Neural progenitor cell (in vitro differentiated cells): ENCODE results near the gene ABHD2. TPM values are rescaled to one million over a fixed set of nuclear protein-coding genes. Genes with fewer than 3 reads are reported as not detected.

Experiments
- DNase-seq: peaks from one replicate; pipeline ENCODE4 v3.0.0-alpha.2; 2016; ENCODE audit warnings: low spot score
- H2AFZ ChIP-seq: fragments of 200-600 bp; sonication (generic); replicated peaks from 2 replicates; pipeline ENCODE4 v1.6.1; 2016; ENCODE audit warnings: antibody characterized with exemption
- H3F3A ChIP-seq: fragments of 200-600 bp; sonication (generic); 2 replicates; pipeline ENCODE4 v1.6.1; 2016; ENCODE audit warnings: antibody characterized with exemption, low read depth
- H3K27ac ChIP-seq: fragments of 200-600 bp; sonication (generic); 2 replicates; pipeline ENCODE4 v1.5.1; 2016; ENCODE audit warnings: mild to moderate bottlenecking
- H3K27me3 ChIP-seq: fragments of 200-600 bp; sonication (generic); 2 replicates; pipeline ENCODE4 v1.6.1; 2016; ENCODE audit warnings: mild to moderate bottlenecking, moderate library complexity
- H3K36me3 ChIP-seq: fragments of 200-600 bp; sonication (generic); 2 replicates; pipeline ENCODE4 v1.5.1; 2016
- H3K4me1 ChIP-seq: fragments of 200-600 bp; sonication (generic); 2 replicates; pipeline ENCODE4 v1.6.1; 2016; ENCODE audit warnings: mixed run types
- H3K4me2 ChIP-seq: fragments of 200-600 bp; sonication (generic); 2 replicates; pipeline ENCODE4 v1.6.1; 2016
- H3K4me3 ChIP-seq: fragments of 200-600 bp; sonication (generic); 2 replicates; pipeline ENCODE4 v1.5.1; 2016
- H3K79me2 ChIP-seq: fragments of 200-600 bp; sonication (generic); 2 replicates; pipeline ENCODE4 v1.6.1; 2016; ENCODE audit warnings: low read depth
- H3K9ac ChIP-seq: fragments of 200-600 bp; sonication (generic); 2 replicates; pipeline ENCODE4 v1.6.1; 2016
- H3K9me3 ChIP-seq: fragments of 200-600 bp; sonication (generic); 2 replicates; pipeline ENCODE4 v1.5.1; 2016; ENCODE audit warnings: low read depth
- H4K20me1 ChIP-seq: fragments of 200-600 bp; sonication (generic); 2 replicates; pipeline ENCODE4 v1.6.1; 2016; ENCODE audit warnings: low read depth
- H3K27ac Mint-ChIP-seq: 3 replicates; pipeline ENCODE4 v1.8.0; 2021; ENCODE audit warnings: mixed read lengths
- H3K27me3 Mint-ChIP-seq: 2 replicates; pipeline ENCODE4 v1.8.0; 2022; ENCODE audit warnings: low read depth, mild to moderate bottlenecking, inconsistent platforms, moderate library complexity, mixed read lengths; ENCODE audit not compliant: insufficient read depth
- H3K36me3 Mint-ChIP-seq: 3 replicates; pipeline ENCODE4 v1.8.0; 2021; ENCODE audit warnings: mixed read lengths
- H3K4me1 Mint-ChIP-seq: 3 replicates; pipeline ENCODE4 v1.8.0; 2021; ENCODE audit warnings: mixed read lengths
- H3K4me3 Mint-ChIP-seq: 3 replicates; pipeline ENCODE4 v1.8.0; 2021; ENCODE audit warnings: mild to moderate bottlenecking, moderate library complexity, mixed read lengths
- H3K9me3 Mint-ChIP-seq: 3 replicates; pipeline ENCODE4 v1.8.0; 2020; ENCODE audit warnings: mixed read lengths
- EZH2 ChIP-seq: fragments of 200-600 bp; sonication (generic); IDR thresholded peaks from 2 replicates; pipeline ENCODE4 v1.6.1; 2017; ENCODE audit warnings: antibody characterized with exemption, mild to moderate bottlenecking, moderate library complexity
- EZH2phosphoT487 ChIP-seq: fragments of 200-600 bp; sonication (generic); IDR thresholded peaks from 2 replicates; pipeline ENCODE4 v1.6.1; 2017; ENCODE audit warnings: antibody characterized with exemption
- total RNA-seq: library from RNA; depleted of rRNA; stranded (reverse); fragments of >200 nt; gene quantifications from 2 replicates; pipeline ENCODE4 v1.2.3, GENCODE V29; 2015; ENCODE audit warnings: low replicate concordance
- TF ChIP-seq, protein P1 (sequence below): fragments of 200-600 bp; sonication (generic); IDR thresholded peaks from 2 replicates; pipeline ENCODE4 v1.5.1; 2017; ENCODE audit warnings: antibody characterized with exemption, mild to moderate bottlenecking

Gene ABHD2
- total RNA-seq, 1 donor from 2014 or later = 10.9 TPM

DNA sequence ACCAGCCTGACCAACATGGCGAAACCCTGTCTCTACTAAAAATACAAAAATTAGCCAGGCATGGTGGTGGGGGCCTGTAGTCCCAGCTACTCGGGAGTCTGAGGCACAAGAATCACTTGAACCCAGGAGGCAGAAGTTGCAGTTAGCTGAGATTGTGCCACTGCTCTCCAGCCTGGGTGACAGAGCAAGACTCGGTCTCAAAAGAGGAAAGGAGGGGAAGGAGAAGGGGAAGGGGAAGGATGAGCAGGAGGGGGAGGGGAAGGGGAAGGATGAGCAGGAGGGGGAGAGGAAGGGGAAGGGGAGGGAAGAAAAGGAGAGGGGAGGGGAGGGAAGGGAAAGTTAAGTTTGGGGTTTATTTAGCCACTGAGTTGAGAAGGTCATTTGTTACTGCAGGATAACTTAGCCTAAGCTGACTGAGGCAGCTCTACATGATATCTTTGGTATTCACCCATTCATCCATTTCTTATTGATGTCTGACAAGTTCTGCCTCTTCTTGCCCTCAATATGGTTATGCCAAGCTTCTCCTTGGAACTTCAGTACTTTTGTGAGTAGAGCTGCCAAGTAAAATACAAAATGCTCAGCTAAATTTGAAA lies 15.9 kb upstream of the ABHD2 start:
- TF ChIP-seq EZH2 (no peak), EZH2phosphoT487 (no peak)
- TF ChIP-seq, protein P1, sequence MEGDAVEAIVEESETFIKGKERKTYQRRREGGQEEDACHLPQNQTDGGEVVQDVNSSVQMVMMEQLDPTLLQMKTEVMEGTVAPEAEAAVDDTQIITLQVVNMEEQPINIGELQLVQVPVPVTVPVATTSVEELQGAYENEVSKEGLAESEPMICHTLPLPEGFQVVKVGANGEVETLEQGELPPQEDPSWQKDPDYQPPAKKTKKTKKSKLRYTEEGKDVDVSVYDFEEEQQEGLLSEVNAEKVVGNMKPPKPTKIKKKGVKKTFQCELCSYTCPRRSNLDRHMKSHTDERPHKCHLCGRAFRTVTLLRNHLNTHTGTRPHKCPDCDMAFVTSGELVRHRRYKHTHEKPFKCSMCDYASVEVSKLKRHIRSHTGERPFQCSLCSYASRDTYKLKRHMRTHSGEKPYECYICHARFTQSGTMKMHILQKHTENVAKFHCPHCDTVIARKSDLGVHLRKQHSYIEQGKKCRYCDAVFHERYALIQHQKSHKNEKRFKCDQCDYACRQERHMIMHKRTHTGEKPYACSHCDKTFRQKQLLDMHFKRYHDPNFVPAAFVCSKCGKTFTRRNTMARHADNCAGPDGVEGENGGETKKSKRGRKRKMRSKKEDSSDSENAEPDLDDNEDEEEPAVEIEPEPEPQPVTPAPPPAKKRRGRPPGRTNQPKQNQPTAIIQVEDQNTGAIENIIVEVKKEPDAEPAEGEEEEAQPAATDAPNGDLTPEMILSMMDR = no peak
- Histone ChIP-seq H3K4me1 (no peaks in the 10 kb centered on the region), H2AFZ (no peak overlapping the region), H4K20me1 (no peaks in the 10 kb centered on the region), H3K9me3 (no peaks in the 10 kb centered on the region), H3K79me2 (no peaks in the 10 kb centered on the region), H3K36me3 (no peaks in the 10 kb centered on the region), H3K9ac (no peak overlapping the region), H3K4me2 (no peak overlapping the region), H3K27ac (no peak overlapping the region), H3K27me3 (no peaks in the 10 kb centered on the region), H3K4me3 (no peak overlapping the region), H3F3A (no peaks in the 10 kb centered on the region)
- DNase-seq = no peak
- Mint-ChIP-seq H3K4me1 (no peaks in the 10 kb centered on the region), H3K36me3 (no peaks in the 10 kb centered on the region), H3K27me3 (no peaks in the 10 kb centered on the region), H3K4me3 (no peak overlapping the region), H3K27ac (no peak overlapping the region), H3K9me3 (peaks cover 14% of the 10 kb centered on the region)

DNA sequence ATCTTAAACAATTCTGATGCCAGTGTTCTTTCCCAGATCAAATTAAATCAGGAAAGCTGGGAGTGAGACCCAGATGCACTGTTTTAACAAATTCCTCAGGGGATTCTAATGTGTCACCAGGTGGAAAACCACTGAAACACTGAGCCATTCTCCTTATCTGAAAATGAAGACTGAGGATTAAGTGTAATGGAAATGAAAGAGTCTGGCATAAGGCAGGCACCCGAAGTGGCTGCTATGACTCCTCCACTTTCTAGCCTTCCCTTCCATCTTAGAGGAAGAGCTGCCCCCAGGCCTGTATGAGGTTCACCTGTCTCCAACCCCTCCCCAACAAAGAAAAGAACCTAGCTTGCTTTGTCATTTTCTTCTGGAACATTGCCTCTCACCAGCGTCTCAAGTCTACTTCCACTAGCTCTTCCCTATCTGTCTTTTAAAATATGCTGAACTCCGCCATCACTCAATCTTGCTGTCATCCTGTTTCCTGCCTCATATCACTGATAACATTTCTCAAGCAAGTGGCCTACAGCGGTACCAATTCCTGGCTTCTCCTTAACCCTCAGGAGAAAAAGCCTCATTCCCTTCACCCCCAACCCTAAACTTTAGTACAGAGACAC lies 13.7 kb upstream of the ABHD2 start:
- no peak for DNase-seq
- H3K36me3 ChIP-seq = no peaks in the 10 kb centered on the region
- Mint-ChIP-seq H3K27ac (no peak overlapping the region), H3K4me3 (no peak overlapping the region), H3K4me1 (no peaks in the 10 kb centered on the region), H3K36me3 (no peaks in the 10 kb centered on the region), H3K27me3 (peaks cover 2% of the 10 kb centered on the region), H3K9me3 (no peaks in the 10 kb centered on the region)
- no peaks in the 10 kb centered on the region for H4K20me1 ChIP-seq
- no peaks in the 10 kb centered on the region for H3K9me3 ChIP-seq
- H3F3A ChIP-seq = no peaks in the 10 kb centered on the region
- H3K27ac ChIP-seq = no peak overlapping the region
- H3K79me2 ChIP-seq = no peaks in the 10 kb centered on the region
- H3K4me2 ChIP-seq = no peak overlapping the region
- H3K27me3 ChIP-seq = no peaks in the 10 kb centered on the region
- H3K4me3 ChIP-seq = no peak overlapping the region
- TF ChIP-seq, protein P1 = no peak
- TF ChIP-seq EZH2phosphoT487 (no peak), EZH2 (no peak)
- no peak overlapping the region for H2AFZ ChIP-seq
- H3K9ac ChIP-seq = no peak overlapping the region
- no peaks in the 10 kb centered on the region for H3K4me1 ChIP-seq

DNA sequence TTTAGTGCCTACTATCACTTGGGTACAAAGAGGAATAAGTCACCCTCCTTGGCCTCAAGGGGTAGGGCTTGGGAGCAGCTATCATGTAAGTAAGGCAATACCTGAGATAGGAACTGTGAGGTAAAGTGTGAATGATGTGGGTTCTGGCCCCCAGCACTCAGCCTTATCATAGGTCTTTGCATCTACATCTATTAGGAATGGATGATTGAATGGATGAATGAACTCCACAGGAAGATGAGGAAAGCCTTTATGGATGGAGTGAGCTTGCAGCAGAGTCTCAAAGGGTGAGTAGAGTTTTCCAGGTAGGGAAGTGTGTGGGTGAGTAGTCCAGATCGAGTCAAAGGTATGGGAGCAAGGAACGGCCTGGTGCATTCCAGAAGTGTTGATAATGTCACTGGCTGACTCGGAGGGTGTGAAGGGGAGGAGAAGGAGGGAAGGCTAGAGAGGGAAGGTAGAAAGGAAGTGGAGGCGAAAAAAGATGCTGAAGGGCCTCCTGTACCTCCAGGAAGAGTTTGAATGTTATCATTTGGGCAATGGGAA lies 13.1 kb upstream of the ABHD2 start:
- Histone ChIP-seq H3K79me2 (no peaks in the 10 kb centered on the region), H3F3A (no peaks in the 10 kb centered on the region), H3K4me3 (no peak overlapping the region), H3K9me3 (no peaks in the 10 kb centered on the region), H4K20me1 (no peaks in the 10 kb centered on the region), H3K36me3 (no peaks in the 10 kb centered on the region), H3K9ac (no peak overlapping the region), H3K27me3 (no peaks in the 10 kb centered on the region), H3K4me2 (no peak overlapping the region), H3K4me1 (no peaks in the 10 kb centered on the region), H2AFZ (no peak overlapping the region), H3K27ac (no peak overlapping the region)
- Mint-ChIP-seq H3K27me3 (peaks cover 2% of the 10 kb centered on the region), H3K9me3 (no peaks in the 10 kb centered on the region), H3K27ac (no peak overlapping the region), H3K4me3 (no peak overlapping the region), H3K36me3 (no peaks in the 10 kb centered on the region), H3K4me1 (no peaks in the 10 kb centered on the region)
- no peak for TF ChIP-seq EZH2
- TF ChIP-seq EZH2phosphoT487 = no peak
- TF ChIP-seq, protein P1 = no peak
- no peak for DNase-seq
